PC-9 (cell line): ENCODE results near the gene R3HDM1.

Experiments
- EZH2 ChIP-seq: fragments of 200-600 bp; sonication (generic); IDR thresholded peaks from 2 replicates; pipeline ENCODE4 v1.8.0; 2017; ENCODE audit warnings: antibody characterized with exemption, low read depth
- TF ChIP-seq, protein P1 (sequence below): fragments of 200-600 bp; sonication (generic); conservative IDR thresholded peaks from 2 replicates; pipeline ENCODE4 v1.6.1; 2017; ENCODE audit warnings: mixed run types, antibody characterized with exemption, mild to moderate bottlenecking, moderate library complexity

DNA sequence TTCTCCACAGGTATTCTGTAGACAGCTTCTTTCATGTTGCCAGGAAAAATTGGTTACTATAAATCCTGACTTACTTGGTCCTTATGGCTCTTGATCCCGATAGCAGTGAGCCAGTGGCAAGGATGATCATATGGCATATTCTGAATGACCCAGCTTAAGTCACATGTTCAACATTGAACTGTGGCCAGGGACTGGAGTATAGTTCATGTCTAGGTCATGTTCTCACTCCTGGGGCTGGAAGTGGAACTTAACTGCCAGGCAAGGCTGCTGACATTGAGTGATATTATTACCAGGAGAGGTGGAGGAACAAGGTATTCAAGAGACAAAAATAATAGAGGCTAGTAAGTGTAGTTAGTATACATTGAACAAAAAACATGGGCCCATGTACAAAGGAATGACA lies 26.2 kb downstream of the R3HDM1 start:
- TF ChIP-seq, protein P1, sequence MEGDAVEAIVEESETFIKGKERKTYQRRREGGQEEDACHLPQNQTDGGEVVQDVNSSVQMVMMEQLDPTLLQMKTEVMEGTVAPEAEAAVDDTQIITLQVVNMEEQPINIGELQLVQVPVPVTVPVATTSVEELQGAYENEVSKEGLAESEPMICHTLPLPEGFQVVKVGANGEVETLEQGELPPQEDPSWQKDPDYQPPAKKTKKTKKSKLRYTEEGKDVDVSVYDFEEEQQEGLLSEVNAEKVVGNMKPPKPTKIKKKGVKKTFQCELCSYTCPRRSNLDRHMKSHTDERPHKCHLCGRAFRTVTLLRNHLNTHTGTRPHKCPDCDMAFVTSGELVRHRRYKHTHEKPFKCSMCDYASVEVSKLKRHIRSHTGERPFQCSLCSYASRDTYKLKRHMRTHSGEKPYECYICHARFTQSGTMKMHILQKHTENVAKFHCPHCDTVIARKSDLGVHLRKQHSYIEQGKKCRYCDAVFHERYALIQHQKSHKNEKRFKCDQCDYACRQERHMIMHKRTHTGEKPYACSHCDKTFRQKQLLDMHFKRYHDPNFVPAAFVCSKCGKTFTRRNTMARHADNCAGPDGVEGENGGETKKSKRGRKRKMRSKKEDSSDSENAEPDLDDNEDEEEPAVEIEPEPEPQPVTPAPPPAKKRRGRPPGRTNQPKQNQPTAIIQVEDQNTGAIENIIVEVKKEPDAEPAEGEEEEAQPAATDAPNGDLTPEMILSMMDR, result no peak
- TF ChIP-seq EZH2, result no peak
